BLaER1 (cell line): Measurements from ENCODE around the gene COL4A1.

Experiments
- H3K27ac ChIP-seq: shearing (Covaris generic); formaldehyde crosslinking; 2 replicates; pipeline ENCODE4 v1.8.1; 2022
- H3K27me3 ChIP-seq: shearing (Covaris generic); formaldehyde crosslinking; 2 replicates; pipeline ENCODE4 v1.8.1; 2022
- H3K36me3 ChIP-seq: shearing (Covaris generic); formaldehyde crosslinking; 2 replicates; pipeline ENCODE4 v1.8.1; 2022
- H3K4me1 ChIP-seq: shearing (Covaris generic); formaldehyde crosslinking; 2 replicates; pipeline ENCODE4 v1.8.1; 2022
- H3K4me2 ChIP-seq: shearing (Covaris generic); formaldehyde crosslinking; 2 replicates; pipeline ENCODE4 v1.8.1; 2022
- H3K4me3 ChIP-seq: shearing (Covaris generic); formaldehyde crosslinking; 2 replicates; pipeline ENCODE4 v1.8.1; 2022
- H3K9ac ChIP-seq: shearing (Covaris generic); formaldehyde crosslinking; 2 replicates; pipeline ENCODE4 v1.8.1; 2022
- H3K9me3 ChIP-seq: shearing (Covaris generic); formaldehyde crosslinking; 2 replicates; pipeline ENCODE4 v1.8.1; 2022
- H4K20me1 ChIP-seq: shearing (Covaris generic); formaldehyde crosslinking; 2 replicates; pipeline ENCODE4 v1.8.1; 2022
- Cebpa-rat ChIP-seq: shearing (Covaris generic); IDR thresholded peaks from 2 replicates; pipeline ENCODE4 v1.8.1; 2022

The COL4A1 gene

DNA sequence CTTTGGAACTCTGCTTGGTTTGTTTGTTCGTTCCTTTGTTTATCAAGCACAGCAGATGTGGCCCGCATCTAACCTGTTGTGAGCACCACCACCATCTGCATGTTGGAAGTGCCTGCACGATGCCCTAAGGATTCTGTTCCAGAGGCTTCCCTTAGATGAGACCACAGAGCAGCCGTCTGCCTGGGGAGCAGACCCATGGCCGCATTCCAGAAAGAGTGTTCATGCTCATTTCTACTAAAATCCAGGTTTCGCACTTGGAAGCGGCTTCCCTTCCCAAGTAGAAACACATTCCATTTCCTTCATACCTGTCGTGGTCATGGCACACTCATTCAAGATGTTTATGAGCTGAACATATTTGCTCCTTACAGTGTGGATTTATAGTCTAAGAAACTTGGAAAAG lies 27.3 kb upstream of the COL4A1 start:
- Histone ChIP-seq H3K9ac (no peak overlapping the region), H3K4me2 (no peak overlapping the region), H3K9me3 (peaks cover 46% of the 10 kb centered on the region), H3K36me3 (no peaks in the 10 kb centered on the region), H4K20me1 (no peaks in the 10 kb centered on the region), H3K4me3 (no peak overlapping the region), H3K4me1 (no peaks in the 10 kb centered on the region), H3K27ac (no peak overlapping the region), H3K27me3 (no peaks in the 10 kb centered on the region)
- TF ChIP-seq Cebpa-rat: no peak

DNA sequence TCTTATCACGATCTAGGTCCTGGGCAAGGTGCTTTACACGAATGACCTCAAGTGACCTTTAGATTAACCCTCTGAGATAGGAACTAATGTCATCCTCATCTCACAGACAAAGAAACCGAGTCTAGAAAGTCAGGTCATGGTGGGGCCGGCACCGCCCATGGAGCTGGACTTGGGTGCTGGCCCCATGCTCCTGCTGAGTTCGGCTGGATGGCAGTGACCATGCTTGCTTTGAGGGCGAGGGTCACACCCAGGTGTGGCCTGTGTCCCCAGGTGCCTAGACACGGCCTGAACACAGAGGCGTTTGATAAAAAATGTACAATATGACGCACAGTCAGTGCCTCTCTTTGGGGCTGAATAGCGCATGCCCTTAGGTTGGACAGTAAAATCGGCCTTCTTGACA lies 26.9 kb upstream of the COL4A1 start:
- H3K36me3 ChIP-seq: no peaks in the 10 kb centered on the region
- H3K9me3 ChIP-seq: peaks cover 46% of the 10 kb centered on the region
- H3K27ac ChIP-seq: no peak overlapping the region
- no peak for TF ChIP-seq Cebpa-rat
- H3K4me3 ChIP-seq: no peak overlapping the region
- no peaks in the 10 kb centered on the region for H3K27me3 ChIP-seq
- H4K20me1 ChIP-seq: no peaks in the 10 kb centered on the region
- H3K9ac ChIP-seq: no peak overlapping the region
- no peak overlapping the region for H3K4me2 ChIP-seq
- no peaks in the 10 kb centered on the region for H3K4me1 ChIP-seq

- no peak overlapping the region for H3K27ac ChIP-seq
- no peak overlapping the region for H3K9ac ChIP-seq
- H3K4me1 ChIP-seq: no peaks in the 10 kb centered on the region
- H3K27me3 ChIP-seq: no peaks in the 10 kb centered on the region
- H3K36me3 ChIP-seq: no peaks in the 10 kb centered on the region
- H3K4me2 ChIP-seq: no peak overlapping the region
- no peak overlapping the region for H3K4me3 ChIP-seq
- H4K20me1 ChIP-seq: no peaks in the 10 kb centered on the region
- peaks cover 46% of the 10 kb centered on the region for H3K9me3 ChIP-seq
- no peak for TF ChIP-seq Cebpa-rat
Measured at GRCh38 chr13:110332750-110333149, 25.8 kb upstream of the COL4A1 start.

DNA sequence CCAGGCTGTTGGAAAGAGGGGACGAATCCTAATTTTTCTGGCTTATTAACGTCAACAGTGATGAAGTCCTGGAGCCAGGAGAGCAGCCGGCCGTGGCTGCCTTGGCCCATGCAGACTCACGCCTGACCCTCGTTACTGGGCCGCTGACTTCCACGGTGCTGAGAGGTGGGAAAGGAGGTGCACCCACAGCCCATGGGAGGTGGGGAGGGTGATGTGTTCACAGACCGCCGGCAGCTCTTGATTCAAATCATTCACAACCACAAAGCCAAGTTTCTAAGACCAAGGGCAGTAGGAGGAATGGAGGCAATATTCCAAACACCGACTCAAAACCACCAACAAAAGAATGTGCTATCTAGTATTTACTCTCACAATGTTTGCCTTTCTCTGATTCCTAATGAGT lies 24.4 kb upstream of the COL4A1 start:
- H3K36me3 ChIP-seq: no peaks in the 10 kb centered on the region
- no peak overlapping the region for H3K4me2 ChIP-seq
- H3K27ac ChIP-seq: no peak overlapping the region
- no peak overlapping the region for H3K9ac ChIP-seq
- TF ChIP-seq Cebpa-rat: no peak
- H3K4me1 ChIP-seq: no peaks in the 10 kb centered on the region
- H3K4me3 ChIP-seq: no peak overlapping the region
- peaks cover 33% of the 10 kb centered on the region for H3K9me3 ChIP-seq
- no peaks in the 10 kb centered on the region for H3K27me3 ChIP-seq
- H4K20me1 ChIP-seq: no peaks in the 10 kb centered on the region

GRCh38 chr13:110330491-110331011 lies 23.6 kb upstream of the COL4A1 start:
- Histone ChIP-seq H3K4me3 (no peak overlapping the region), H3K4me2 (no peak overlapping the region), H3K27ac (no peak overlapping the region), H3K9ac (no peak overlapping the region), H4K20me1 (no peaks in the 10 kb centered on the region), H3K27me3 (no peaks in the 10 kb centered on the region), H3K36me3 (no peaks in the 10 kb centered on the region), H3K4me1 (no peaks in the 10 kb centered on the region), H3K9me3 (peaks cover 25% of the 10 kb centered on the region)
- no peak for TF ChIP-seq Cebpa-rat

DNA sequence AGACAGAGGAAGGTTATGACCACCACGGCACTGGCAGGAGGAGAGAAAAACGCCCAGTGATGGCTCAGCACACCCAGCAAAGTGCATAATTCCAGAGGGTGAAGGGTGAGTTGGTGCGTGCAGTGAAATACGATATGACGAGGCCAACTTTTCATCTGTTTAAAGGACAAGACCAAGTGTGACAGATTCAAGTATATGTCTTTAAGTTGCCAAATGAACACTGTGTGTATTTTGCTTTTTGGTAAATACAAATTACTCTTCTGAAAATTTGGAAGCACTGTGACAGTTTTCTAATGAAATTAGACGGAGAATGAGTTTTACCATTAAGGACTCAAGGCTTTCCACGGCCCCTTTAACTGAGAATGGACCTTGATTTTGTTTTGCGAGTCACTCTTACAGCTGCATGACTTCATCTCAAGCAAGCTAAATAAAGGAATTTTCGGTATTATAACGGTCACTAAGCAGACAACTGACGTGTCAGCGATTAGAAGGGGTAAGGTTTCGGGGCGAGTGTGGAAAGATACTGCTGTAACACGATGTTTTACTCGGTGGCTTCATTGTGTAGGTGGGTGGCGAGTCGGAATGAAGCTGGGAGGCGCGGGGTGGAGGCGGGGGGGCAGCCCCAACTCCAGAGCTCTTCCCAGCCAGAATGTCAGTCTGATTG lies 23.0 kb upstream of the COL4A1 start:
- H3K27ac ChIP-seq: no peak overlapping the region
- peaks cover 19% of the 10 kb centered on the region for H3K9me3 ChIP-seq
- no peak for TF ChIP-seq Cebpa-rat
- no peak overlapping the region for H3K4me2 ChIP-seq
- no peaks in the 10 kb centered on the region for H3K27me3 ChIP-seq
- H4K20me1 ChIP-seq: no peaks in the 10 kb centered on the region
- no peak overlapping the region for H3K9ac ChIP-seq
- no peaks in the 10 kb centered on the region for H3K36me3 ChIP-seq
- H3K4me1 ChIP-seq: no peaks in the 10 kb centered on the region
- H3K4me3 ChIP-seq: no peak overlapping the region

- Histone ChIP-seq H4K20me1 (no peaks in the 10 kb centered on the region), H3K4me2 (no peak overlapping the region), H3K9ac (no peak overlapping the region), H3K27me3 (no peaks in the 10 kb centered on the region), H3K4me1 (no peaks in the 10 kb centered on the region), H3K9me3 (peaks cover 12% of the 10 kb centered on the region), H3K27ac (no peak overlapping the region), H3K36me3 (no peaks in the 10 kb centered on the region), H3K4me3 (no peak overlapping the region)
- no peak for TF ChIP-seq Cebpa-rat
Measured at GRCh38 chr13:110329258-110329657, 22.3 kb upstream of the COL4A1 start.

GRCh38 chr13:110328573-110328972 lies 21.6 kb upstream of the COL4A1 start:
- Histone ChIP-seq H3K4me2 (no peak overlapping the region), H3K27ac (no peak overlapping the region), H3K36me3 (no peaks in the 10 kb centered on the region), H3K9ac (no peak overlapping the region), H3K9me3 (peaks cover 6% of the 10 kb centered on the region), H3K4me3 (no peak overlapping the region), H3K4me1 (no peaks in the 10 kb centered on the region), H3K27me3 (no peaks in the 10 kb centered on the region), H4K20me1 (no peaks in the 10 kb centered on the region)
- TF ChIP-seq Cebpa-rat: no peak

- no peak overlapping the region for H3K27ac ChIP-seq
- H3K4me3 ChIP-seq: no peak overlapping the region
- H3K9ac ChIP-seq: no peak overlapping the region
- TF ChIP-seq Cebpa-rat: no peak
- no peaks in the 10 kb centered on the region for H3K27me3 ChIP-seq
- H3K4me1 ChIP-seq: no peaks in the 10 kb centered on the region
- 0 out of 2 replicates have a peak overlapping the region, but pooled peaks have one; percentile 4 for H3K4me2 ChIP-seq
- H3K9me3 ChIP-seq: no peaks in the 10 kb centered on the region
- H3K36me3 ChIP-seq: no peaks in the 10 kb centered on the region
- H4K20me1 ChIP-seq: no peaks in the 10 kb centered on the region
Measured at GRCh38 chr13:110327051-110327721, 20.2 kb upstream of the COL4A1 start.

GRCh38 chr13:110326263-110326904 lies 19.4 kb upstream of the COL4A1 start:
- H3K4me2 ChIP-seq: 0 out of 2 replicates have a peak overlapping the region, but pooled peaks have one; percentile 4

More at GRCh38 chr13:110326263-110326904, 19.4 kb upstream of the COL4A1 start:
- Histone ChIP-seq H3K27me3 (no peaks in the 10 kb centered on the region), H3K36me3 (no peaks in the 10 kb centered on the region), H3K4me1 (no peaks in the 10 kb centered on the region), H4K20me1 (no peaks in the 10 kb centered on the region), H3K4me3 (no peak overlapping the region), H3K9me3 (peaks cover 4% of the 10 kb centered on the region; the same call in 1 of the 2 replicates), H3K9ac (no peak overlapping the region), H3K27ac (no peak overlapping the region)
- TF ChIP-seq Cebpa-rat: no peak
